GM08714 (cell line): ENCODE data around the gene LYSMD3.

ENCODE experiments used
- H3K4me3 ChIP-seq: fragments of 200-500 bp; sonication (Bioruptor generic); 2 replicates; pipeline ENCODE4 v1.5.1; 2014; ENCODE audit warnings: mild to moderate bottlenecking, low read length, inconsistent platforms
- ZNF274 ChIP-seq: IDR thresholded peaks from 2 replicates; pipeline ENCODE4 v1.6.1; 2012; ENCODE audit warnings: mild to moderate bottlenecking, low read depth, low read length

Gene LYSMD3

DNA sequence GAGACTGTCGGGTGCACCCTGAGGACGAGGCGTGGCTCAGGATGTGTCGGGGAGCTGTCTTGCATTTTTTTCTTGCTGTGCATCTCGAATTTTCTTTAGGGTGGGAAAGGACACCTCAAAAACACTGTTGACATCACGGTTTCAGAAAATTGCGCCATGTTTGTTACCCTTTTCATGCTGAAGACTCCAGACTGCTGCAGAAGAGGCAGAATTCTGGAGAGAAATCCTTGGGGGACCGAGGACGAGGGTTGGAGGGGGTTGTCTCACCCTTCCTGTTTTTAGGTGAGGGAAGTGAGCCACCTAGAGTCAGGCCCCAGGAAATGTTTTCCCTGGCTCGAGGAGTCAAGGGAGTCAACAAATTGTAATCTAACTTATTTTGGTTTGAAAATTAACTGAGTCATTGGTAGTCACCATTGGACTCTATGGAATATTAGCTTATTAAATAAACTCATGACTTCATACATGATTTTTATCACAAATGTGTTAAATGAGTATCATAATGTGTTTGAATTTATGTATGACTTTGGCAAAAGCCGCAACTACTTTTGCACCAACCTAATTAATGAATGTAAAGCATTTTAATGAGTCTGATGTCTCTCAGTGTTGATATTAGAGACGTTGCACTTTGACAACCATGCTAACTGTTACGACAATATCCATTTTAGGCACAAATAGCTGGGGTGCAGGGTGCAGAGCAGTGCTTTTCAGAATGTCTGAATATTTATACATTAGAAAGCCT is 724 bp upstream of the LYSMD3 start:
- H3K4me3 ChIP-seq, result peak overlapping the region; percentile 79
- TF ChIP-seq ZNF274, result no peak

GRCh38 chr5:90528601-90529193 is 687 bp downstream of the LYSMD3 start:
- peak overlapping the region; percentile 99 for H3K4me3 ChIP-seq
- no peak for TF ChIP-seq ZNF274

GRCh38 chr5:90519081-90519480 is 10.3 kb downstream of the LYSMD3 start:
- TF ChIP-seq ZNF274, result no peak
- no peak overlapping the region for H3K4me3 ChIP-seq

GRCh38 chr5:90518661-90519060 is 10.7 kb downstream of the LYSMD3 start:
- no peak overlapping the region for H3K4me3 ChIP-seq
- TF ChIP-seq ZNF274, result no peak

DNA sequence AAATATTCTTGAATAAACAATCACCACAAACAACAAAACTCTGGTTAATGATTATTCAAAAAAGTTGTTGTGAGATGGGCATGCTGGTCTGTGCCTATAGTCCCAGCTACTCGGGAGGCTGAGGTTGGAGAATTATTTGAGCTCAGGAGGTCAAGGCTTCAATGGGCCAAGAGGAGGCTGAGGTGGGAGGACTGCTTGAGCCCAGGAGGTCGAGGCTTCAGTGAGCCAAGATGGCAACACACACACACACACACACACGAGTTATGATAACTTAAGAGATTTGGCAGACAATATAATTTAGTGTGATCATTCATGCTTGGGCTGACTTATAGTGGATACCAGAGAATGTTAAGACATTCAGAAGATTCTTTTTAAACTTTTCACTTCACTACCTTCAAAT is 14.9 kb downstream of the LYSMD3 start:
- no peak for TF ChIP-seq ZNF274

GRCh38 chr5:90510438-90510837 is 18.9 kb downstream of the LYSMD3 start:
- H3K4me3 ChIP-seq, result no peak overlapping the region
- TF ChIP-seq ZNF274, result no peak

More for the DNA sequence above, 14.9 kb downstream of the LYSMD3 start:
- no peak overlapping the region for H3K4me3 ChIP-seq

DNA sequence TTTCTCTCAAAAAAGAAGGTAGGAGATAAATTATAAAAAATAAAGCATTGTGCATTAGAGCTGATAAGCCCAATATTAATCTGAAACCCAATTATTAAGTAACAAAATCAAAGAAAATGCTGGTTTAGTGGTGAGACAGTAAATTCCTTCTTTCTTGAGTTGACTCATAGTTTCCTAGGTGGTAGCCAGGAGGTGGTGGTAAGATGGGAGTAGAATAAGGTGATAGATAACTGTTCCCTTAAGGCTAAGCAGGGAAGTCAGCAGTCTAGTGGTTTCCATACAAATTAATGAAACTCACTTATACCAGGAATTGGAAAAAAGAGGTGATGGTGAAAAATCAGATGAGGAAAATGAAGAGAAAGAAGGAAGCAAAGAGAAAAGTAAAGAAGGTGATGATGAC is 23.2 kb downstream of the LYSMD3 start:
- TF ChIP-seq ZNF274, result no peak
- no peak overlapping the region for H3K4me3 ChIP-seq

DNA sequence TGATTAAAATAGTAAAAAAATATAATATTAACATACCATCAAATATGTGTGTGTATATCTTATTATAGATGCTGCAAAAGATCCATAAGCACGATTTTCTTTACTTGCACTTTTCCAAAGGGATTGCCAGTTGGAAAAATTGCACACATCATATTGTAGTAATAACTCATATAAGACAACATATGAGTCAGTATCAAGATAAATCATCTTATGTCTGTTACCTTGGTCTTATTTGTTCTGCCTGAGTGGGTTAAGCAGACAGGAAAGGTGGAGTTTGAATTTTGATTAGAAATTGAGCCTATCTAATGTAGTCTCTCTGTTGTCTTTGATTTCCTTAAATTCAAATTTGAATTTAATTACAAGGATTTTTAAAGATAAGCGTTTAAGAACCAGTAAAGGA is 24.6 kb downstream of the LYSMD3 start:
- no peak for TF ChIP-seq ZNF274
- H3K4me3 ChIP-seq, result no peak overlapping the region

- no peak overlapping the region for H3K4me3 ChIP-seq
- no peak for TF ChIP-seq ZNF274
These were observed 25.8 kb downstream of the LYSMD3 start for GRCh38 chr5:90503596-90503995.

DNA sequence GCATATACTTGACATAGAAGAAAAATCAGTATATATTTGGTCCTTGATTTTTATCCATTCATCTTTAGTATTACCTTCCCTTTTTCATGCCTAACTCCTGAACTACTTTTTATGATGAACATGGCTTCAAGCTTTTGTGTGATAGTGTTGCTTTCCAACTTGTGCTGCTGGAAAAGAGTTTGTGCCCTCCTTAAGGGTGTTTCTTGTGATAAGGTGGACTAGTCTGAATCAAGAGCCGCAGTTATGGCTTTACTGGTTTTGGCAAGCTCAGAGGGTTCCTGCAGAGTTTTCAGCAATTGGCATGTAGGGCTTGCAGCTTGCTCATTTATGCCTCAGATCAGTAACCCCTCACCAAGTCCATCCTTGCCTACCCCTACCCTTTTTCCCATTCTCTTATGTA is 34.2 kb downstream of the LYSMD3 start:
- H3K4me3 ChIP-seq, result no peak overlapping the region
- no peak for TF ChIP-seq ZNF274

GRCh38 chr5:90494043-90494442 is 35.3 kb downstream of the LYSMD3 start:
- no peak for TF ChIP-seq ZNF274
- no peak overlapping the region for H3K4me3 ChIP-seq

DNA sequence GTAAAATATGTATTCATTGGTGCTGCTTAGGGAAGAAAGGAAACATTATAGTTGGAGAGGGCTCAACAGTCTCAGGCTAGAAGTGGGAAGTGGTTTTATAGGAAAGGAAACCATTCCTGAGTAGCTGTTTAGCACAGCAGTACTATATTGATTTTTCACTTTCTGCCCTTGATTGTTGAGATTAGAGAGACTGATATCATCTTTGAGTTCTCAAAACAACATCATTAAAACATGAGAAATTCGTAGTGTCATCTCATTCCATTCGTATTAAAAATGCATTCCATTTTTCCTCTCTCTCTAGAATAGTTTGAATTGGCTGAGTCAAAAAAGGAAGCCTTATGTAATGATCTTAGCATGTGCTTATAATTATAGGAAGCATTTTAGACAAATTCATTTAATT is 40.6 kb downstream of the LYSMD3 start:
- no peak overlapping the region for H3K4me3 ChIP-seq

DNA sequence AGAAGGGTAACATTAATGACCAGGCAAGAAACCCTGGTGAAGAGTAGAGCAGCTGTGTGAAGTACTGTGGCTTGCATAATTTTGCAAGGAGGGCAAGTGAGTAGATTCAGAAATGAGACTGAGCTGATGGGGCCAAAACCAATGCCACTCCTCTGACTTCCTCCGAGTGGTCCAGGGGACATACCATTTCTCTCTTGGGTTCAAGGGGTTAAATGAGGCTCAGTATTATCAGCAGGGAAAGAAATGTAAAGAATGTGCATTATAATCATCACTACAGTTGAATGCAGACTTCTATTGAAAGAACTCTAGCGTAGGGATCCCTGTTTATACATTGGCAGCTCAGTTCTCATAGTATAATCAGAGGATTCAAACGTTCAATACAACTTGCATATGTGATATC is 44.8 kb downstream of the LYSMD3 start:
- H3K4me3 ChIP-seq, result no peak overlapping the region
- TF ChIP-seq ZNF274, result no peak

More for the DNA sequence above, 40.6 kb downstream of the LYSMD3 start:
- TF ChIP-seq ZNF274, result no peak

DNA sequence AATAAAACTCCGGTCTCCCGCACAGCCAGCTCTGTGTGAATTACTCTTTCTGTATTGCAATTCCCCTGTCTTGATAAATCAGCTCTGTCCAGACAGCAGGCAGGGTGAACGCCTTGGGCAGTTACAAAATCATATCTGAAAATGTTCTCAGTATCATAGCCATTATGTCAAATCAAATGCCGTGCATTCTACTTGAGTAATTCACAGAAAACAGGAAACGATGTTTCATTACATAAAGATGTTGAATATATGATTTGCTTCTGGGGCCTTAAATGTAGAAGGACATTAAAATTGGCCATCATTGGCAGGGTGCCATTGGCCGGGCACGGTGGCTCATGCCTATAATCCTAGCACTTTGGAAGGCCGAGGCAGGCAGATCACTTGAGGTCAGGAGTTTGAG is 46.2 kb downstream of the LYSMD3 start:
- H3K4me3 ChIP-seq, result no peak overlapping the region
- TF ChIP-seq ZNF274, result no peak

- TF ChIP-seq ZNF274, result no peak
- no peak overlapping the region for H3K4me3 ChIP-seq
These were observed 48.7 kb downstream of the LYSMD3 start for GRCh38 chr5:90480699-90481098.
